ENCODE results near the gene HNRNPH1. TPM values are rescaled to one million over a fixed set of nuclear protein-coding genes. Genes with fewer than 3 reads are reported as not detected.

The HNRNPH1 gene
- 471 and 654 TPM in 2 replicates for total RNA-seq

GRCh38 chr5:179623003-179623905, at the start of gene HNRNPH1:
Gene HNRNPH1, minus strand, starts transcription at chr5:179623671. Its CDS starts 538 bp downstream, at chr5:179623133.

Other genes starting within 250 kb of the HNRNPH1 start
- gene RUFY1, start 73.1 kb downstream of the HNRNPH1 start, total RNA-seq: 50.3 and 61.5 TPM in 2 replicates
- gene CBY3, start 57.4 kb upstream of the HNRNPH1 start, total RNA-seq: not detected in 2 replicates
- gene CANX, start 75.3 kb upstream of the HNRNPH1 start, total RNA-seq: 816 and 823 TPM in 2 replicates
- gene MAML1, start 109.2 kb upstream of the HNRNPH1 start, total RNA-seq: 3.3 and 4.3 TPM in 2 replicates
- 0.65 TPM in 1 of 2 replicates, not detected in the other for gene LTC4S, start 170.3 kb upstream of the HNRNPH1 start, total RNA-seq
- 94.4 and 138 TPM in 2 replicates for gene MGAT4B, start 183.2 kb upstream of the HNRNPH1 start, total RNA-seq
- 682 and 1,060 TPM in 2 replicates for gene SQSTM1, start 197.2 kb upstream of the HNRNPH1 start, total RNA-seq
- 9.0 and 13.8 TPM in 2 replicates for gene MRNIP, start 235.1 kb upstream of the HNRNPH1 start, total RNA-seq

Data from smooth muscle cell of bladder (primary cell).